ENCODE results near the gene BRAT1.

BRAT1 gene

GRCh38 chr7:2512179-2512661 is 43.1 kb downstream of the BRAT1 start:
- no peak for TF ChIP-seq CTCF (IDR thresholded peaks at IDR 0.05; ENCODE audit: insufficient read depth, missing control alignments)
- DNase-seq (ENCODE audit: insufficient read length, low spot score) (peak; percentile 64), FAIRE-seq (no peak)

- FAIRE-seq (no peak), DNase-seq (ENCODE audit: insufficient read length, low spot score) (no peak)
- TF ChIP-seq CTCF (IDR thresholded peaks at IDR 0.05; ENCODE audit: insufficient read depth, missing control alignments), result no peak
Measured at GRCh38 chr7:2511769-2512168, 43.6 kb downstream of the BRAT1 start.

GRCh38 chr7:2510909-2511768 is 44.2 kb downstream of the BRAT1 start:
- TF ChIP-seq CTCF (IDR thresholded peaks at IDR 0.05; ENCODE audit: insufficient read depth, missing control alignments), result no peak
- DNase-seq (ENCODE audit: insufficient read length, low spot score), result peak; percentile 72
- no peak for FAIRE-seq

- DNase-seq (ENCODE audit: insufficient read length, low spot score), result no peak
- no peak for TF ChIP-seq CTCF (IDR thresholded peaks at IDR 0.05; ENCODE audit: insufficient read depth, missing control alignments)
- FAIRE-seq, result no peak
Measured at GRCh38 chr7:2510130-2510776, 45.1 kb downstream of the BRAT1 start.

GRCh38 chr7:2509298-2509906 is 45.9 kb downstream of the BRAT1 start:
- TF ChIP-seq CTCF (IDR thresholded peaks at IDR 0.05; ENCODE audit: insufficient read depth, missing control alignments), result no peak
- FAIRE-seq, result no peak
- no peak for DNase-seq (ENCODE audit: insufficient read length, low spot score)

GRCh38 chr7:2508327-2509215 is 46.8 kb downstream of the BRAT1 start:
- DNase-seq (ENCODE audit: insufficient read length, low spot score), result no peak
- TF ChIP-seq CTCF (IDR thresholded peaks at IDR 0.05; ENCODE audit: insufficient read depth, missing control alignments), result no peak
- no peak for FAIRE-seq

Data from D721Med (cell line).